UCSD-AML1 (cell line): Measurements from ENCODE around the gene CCNA2.

Source experiments
- DNase-seq: peaks from one replicate; lab custom pipeline; 2025; ENCODE audit not compliant: unreplicated experiment; lab: John Stamatoyannopoulos, UW

CCNA2 gene

DNA sequence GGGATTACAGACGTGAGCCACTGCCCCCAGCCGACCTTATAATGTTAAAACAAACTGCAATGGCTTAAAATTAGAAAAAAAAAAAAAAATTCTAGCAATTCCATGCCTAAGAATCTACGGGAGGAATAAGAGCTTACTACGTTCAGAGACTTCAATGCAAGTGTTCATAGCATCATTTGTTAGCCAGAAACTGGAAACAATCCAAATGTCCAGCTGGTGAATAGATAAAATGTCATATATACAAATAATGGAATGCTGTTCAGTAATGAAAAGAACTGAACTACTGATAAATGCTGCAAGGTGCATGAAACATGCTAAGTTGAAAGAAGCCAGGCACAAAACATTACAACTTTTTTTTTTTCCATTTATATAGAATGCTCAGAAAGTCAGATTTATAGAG, 17.3 kb downstream of the CCNA2 start:
- DNase-seq: no peak

DNA sequence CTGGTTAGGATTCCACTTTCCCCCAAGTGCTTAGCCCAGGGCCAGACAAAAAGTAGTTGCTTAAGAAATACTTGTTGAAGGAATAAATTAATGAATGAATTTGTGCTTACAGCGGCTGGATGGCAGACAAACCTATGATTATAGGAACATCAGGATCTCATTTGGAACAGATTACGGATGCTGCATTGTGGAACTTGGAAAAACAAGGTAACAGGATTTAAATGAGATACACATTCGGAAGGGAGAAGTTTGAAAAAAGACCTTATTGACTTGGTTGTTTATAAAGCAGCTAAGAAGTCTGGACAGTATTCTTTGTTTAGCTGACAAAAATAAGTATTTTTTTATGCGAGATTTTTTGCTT, 22.0 kb downstream of the CCNA2 start:
- DNase-seq: no peak

DNA sequence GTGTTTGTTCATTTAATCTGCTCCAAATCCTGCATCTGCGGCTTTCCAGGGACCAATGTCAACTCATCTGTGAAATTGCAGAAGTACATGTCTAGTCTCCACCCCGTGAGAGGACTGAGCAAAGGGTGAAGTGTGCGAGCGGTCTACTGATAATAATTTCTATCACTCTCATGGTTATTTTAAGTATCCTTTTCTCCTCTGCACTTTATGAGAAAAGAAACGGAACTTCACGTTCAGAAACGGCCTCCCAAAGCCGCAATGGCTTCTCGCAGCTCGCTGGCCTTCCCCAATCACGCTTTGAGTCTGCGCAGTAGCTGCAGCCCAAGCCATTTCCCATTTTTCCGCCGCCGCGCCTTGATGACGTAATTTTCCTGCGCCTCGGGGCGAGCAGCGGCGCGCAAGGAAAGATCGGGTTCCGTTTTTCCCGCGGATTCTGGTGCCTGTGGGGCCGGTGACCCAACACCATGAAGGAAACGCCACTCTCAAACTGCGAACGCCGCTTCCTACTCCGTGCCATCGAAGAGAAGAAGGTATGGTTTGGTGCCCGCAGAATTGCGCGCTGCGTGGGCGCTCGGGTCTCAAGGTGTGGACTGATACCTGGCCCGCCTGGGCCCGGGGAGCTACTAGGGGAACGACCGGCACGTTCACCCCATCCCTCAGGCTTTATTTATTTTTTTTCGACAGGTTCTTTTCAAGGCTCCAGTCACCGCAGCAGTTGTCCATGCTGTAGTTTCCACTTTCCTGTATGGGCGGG, 22.5 kb downstream of the CCNA2 start, which contains the start of gene EXOSC9:
Gene EXOSC9 (plus strand): TSS at position 363 of the 754 bp plus-strand sequence. CDS start 102 bp downstream, at position 465.
- DNase-seq: peak; percentile 93

DNA sequence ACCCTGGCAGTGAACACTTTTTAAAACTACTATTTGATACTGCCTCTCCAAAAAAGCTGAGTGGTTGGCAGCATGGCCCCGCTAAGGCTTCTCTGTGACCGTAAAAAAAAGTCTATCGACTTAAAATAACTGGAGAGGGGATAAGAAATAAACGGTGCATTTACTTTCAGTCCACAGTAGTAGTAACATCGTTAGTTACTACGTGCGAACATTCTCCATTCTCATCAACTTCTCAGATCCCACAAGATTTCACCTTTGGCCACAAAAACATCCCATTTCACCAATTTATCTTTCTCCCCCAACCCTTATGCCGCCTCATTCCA, 23.1 kb downstream of the CCNA2 start:
- DNase-seq: no peak

DNA sequence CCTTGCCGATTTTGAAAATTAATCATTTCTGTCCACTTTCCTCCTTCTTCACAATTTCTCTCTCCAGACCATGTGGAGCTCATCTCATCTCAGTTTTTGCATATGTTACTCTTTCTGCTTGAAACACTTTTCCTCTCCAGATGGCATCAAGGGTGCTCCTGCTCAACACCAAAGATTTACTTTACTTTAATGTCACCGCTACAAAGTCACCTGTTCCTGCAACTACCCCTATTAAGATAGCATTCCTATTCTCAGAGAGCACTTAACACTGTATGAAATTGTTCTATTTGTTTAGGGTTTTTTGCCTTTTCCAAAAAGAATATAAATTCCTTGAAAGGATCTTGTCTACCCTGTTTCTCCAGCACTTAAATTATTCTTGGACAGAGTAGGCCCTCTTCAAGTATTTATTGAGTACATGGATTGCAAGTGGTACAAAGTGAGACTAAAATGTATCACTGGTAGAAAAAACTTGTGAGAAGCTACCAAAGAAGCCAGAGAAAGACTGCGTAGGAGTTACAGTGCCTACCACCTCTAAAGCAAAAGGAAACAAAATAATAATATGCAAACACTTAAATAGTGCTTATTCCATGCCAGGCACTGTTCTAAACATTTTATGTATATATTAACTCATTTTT, 23.7 kb downstream of the CCNA2 start:
- no peak for DNase-seq

DNA sequence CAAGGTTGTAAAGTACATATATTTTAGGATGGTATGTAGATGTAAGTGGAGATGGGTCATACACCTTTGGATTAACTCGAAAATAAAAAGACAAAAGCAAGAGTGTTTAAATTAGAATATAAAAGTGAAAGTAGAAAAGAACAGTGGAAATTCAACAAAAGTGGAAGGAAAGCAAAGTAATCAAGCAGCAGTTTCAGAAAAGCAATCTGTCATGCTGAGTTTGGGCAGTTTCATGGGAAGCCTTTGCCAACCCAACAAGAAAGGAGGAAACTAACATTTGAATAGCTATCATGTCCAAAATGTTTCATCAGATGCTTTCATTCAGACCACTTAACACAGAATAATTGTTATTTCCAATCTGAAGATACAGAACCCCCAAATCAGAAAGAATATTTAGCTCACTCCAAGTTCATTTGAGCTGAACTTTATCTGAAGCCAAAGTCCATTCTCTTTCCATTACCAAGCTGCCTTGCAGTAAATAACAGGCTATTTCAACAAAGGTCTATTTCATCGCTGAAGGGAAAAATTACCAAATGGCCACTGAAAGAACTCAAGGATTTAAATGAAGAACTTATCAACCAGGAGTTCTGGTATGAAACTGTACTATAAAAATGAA, 24.4 kb downstream of the CCNA2 start:
- no peak for DNase-seq

DNA sequence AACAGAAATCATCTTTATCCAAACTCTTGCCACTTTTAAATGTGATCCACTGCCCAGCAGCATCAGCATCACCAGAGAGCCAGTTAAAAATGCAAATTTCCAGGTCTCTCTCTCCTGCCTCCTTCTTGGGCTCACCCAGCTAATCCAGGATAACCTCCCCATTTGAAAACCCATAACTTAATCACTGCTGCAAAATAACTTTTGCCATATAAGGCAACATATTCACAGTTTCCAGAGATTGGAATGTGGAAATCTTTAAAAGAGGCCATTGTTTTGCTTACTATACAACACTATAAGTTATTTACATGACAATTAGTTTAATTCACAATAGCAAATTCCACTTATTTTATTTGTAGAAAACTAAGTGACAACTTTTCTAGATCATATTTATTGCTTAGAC, 27.4 kb downstream of the CCNA2 start:
- no peak for DNase-seq

DNA sequence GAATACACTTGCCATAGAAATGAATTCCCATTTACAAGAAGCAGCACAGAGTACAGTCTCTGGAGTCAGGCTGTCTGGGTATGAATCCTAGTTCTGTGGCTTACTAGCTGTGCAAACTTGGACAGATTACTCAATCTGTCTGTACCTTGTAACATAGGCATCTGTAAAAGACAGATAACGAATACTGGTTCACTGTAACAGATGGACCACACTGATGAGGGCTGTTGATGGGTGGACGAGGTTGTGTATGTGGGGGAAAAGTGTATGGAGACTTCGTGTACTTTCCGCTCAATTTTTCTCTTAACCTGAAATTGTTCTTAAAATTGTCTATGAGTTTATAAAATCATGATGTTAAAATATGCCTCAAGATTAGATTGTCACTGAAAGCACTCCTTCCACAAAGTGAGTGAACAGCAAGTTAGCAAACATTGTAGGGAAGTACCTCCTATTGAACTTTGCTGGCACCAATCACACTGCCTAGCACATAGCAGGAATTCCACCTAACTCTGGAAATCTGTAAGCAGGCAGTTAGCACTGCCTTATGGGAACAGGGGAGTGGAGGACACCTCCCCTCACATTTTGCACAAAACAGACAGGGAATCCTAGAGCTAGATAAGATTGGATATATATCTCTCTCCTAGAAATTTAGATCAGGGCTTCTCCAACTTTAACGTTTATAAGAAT, 29.0 kb downstream of the CCNA2 start:
- no peak for DNase-seq

DNA sequence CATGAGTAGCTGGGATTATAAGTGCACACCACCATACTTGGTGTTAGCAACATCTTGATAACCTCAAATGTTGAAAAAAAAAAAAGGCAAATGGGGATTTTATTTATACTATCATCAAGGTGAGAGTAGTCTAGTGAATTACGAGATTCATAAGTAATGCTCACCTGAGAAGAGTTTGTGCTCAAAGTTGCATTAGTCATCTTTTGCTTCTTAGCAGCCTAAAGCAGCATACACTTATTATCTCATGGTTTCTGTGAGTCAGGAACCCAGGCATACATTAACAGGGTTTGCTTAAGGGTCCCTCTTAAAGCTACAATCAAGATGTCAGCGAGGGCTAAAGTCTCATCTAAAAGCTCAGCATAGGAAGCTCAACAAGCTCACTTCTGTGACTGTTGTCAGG, 30.7 kb downstream of the CCNA2 start:
- DNase-seq: no peak

DNA sequence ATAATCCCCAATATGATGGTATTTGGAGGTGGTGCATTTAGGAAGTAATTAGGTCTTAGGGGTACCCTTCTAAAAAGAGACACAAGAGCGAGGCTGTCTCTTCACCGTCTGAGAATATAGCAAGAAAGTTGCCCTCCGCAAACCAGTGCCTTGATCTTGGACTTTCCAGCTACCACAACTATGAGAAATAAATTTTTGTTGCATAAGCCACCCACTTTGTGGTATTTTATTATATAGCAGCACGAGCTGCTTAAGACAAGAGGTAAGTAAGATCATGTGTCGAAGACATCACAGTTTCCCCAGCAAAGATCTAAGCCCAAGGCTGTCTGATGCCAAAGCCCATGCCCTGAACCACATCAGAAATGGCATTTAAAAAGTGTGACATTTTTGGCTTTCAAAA, 32.2 kb downstream of the CCNA2 start:
- no peak for DNase-seq

DNA sequence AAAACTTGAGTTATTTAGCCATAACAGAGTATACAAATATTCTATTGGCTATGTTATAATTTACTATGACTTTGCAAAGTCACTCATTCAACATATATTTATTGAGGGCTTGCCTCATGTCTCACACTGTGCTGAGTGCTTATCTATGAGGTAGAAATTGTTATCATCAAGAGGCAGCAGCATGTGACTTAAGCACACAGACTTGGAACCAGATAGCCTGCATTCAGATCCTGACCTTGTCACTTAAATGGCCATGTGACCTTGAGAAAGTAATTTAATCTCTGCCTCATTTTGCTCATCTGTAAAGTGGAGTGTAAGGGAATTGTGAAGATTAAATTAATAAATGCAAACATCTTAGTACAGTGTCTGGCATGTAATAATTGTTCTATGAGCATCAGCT, 32.7 kb downstream of the CCNA2 start:
- DNase-seq: no peak

DNA sequence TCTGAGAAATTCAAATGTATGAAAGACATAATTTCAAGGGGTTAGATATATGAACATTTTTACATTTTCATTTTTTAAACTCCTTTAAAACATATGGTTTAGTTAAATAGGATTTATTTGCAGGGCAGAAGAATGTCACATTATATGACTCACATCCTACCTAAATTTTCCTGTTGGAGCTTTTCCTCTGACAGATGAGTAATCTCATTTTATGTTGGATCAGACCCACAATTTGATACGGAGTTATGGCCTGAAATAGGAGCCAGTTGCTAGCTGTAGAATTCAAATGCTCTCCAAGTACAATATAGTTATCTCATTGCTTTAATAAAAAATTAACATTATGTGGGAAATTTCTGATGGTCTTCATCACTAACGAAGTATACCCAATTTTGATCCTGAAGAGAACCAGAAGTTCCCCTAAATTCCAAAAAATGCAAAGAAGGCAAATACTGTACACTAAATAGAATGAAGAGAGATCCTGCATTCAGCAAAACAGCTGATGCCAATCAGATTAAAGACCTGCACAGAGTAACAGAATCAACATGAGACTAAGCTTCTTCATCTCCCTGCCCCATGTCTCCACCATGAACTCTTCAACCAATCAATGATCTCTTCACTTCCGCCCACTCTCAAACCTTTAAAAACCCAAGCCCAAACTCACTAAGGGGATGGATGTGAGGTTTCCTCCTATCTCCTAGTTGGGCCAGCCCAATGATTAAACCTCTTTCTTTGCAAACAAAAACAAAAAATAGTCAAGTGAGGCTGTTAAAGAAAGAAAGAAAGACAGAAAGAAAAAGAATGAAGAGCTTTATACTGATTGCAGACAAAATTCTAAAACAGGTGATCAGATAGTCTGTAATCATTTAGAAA, 33.5 kb downstream of the CCNA2 start:
- DNase-seq: no peak

DNA sequence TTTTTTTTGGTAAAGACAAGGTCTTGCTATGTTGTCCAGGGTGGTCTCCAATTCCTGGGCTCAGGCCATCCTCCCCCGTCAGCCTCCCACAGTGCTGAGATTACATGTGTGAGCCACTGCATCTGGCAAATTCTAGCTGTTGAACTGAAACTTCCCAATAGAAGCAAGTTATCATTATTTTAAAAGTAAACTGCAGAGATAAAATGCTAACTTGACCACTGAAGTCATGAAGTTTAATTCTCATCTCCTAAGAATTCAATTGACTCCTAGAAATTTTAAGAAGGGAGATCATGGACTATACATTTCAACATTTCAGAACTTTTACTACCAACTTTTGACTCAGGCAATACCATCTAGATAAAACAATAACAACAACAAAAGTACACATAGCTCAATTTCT, 34.2 kb downstream of the CCNA2 start:
- DNase-seq: no peak

DNA sequence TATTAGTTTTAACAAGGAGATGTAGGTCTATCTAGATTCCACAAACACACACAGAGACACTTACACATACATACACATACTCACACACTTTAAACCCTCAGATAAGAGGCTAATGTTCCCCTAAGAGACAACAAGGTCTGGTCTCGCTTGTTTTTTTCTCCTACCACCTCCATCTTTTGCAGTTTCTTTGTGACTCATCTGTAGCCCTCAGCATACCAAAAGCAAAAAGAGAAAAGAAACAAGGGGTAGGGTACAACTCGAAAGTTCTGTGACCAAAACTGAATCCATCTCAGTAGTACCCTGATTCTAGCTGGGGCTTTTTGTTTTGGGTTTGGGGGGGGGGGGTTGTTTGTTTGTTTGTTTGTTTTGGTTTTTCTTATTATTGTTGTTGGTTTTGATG, 34.8 kb downstream of the CCNA2 start:
- no peak for DNase-seq

DNA sequence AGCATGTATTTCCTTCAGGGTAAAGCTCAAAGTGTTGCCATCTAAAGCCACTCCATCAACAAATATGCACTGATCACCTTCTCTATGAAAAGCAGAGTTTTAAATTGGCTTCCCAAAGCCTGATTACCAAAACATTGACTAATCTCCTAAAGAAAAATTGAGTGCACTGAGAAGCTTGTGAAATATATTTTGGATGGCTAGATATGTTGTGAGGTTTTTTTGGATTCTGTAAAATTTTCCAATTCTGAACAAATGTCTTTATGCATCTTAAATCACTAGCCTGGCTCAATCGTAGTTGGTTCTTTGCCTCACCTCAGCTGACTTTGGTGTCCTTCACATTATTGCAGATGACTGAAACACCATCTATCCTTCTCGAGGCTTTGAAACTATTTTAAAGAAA, 37.5 kb downstream of the CCNA2 start:
- no peak for DNase-seq

DNA sequence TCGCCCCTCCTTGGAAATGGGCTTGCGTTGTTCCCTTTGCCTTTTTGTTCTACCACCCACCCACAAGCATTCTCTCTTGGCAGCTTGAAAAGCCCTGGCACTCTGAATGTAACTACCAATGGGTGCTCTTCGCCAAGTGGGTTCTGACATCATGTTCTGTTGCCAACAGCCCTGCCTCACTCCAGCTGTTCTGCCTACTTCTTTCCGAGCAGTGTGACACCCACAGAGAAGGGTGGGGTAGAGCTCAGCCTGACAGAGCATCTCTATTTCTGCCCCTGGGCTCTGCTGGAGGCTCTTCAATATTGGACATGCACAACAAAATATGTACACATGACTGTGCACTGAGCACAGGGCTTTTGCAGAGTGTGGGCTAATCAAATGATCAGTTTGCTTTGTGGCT, 38.2 kb downstream of the CCNA2 start:
- no peak for DNase-seq

DNA sequence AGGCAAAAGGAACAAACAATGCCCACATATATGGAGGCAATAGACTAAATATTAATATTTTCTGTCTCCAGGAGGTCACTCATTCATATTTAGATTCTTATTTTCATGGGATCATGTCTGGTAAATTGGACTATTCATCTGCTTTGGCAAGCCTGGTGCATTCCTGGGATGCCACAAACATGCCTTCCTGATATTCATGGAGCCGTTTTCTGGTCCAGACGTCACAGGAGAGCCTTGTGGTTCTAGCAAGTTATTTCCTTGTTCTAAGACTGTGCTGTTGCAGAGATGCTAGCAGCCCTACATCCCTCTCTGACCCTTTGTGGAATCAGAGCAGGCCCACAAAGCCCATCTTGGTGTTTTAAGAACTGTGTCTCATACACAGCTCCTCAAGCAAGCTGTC, 38.7 kb downstream of the CCNA2 start:
- DNase-seq: no peak

DNA sequence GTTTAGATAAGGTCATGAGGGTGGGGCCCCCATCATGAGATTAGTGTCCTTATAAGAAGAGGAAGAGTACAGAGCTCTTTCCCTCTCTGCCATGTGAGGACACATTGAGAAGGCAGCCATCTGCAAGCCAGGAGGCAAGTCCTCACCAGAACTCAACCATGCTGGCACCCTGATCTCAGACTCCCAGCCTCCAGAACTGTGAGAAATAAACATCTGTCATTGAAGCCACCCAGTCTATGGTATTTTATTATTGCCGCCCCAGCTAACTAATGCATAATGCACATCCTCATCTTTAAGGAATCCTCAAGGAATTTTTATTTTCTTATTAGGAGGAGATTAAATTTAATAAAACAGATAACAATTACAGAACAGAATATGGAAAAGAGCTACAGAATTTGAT, 39.3 kb downstream of the CCNA2 start:
- no peak for DNase-seq

DNA sequence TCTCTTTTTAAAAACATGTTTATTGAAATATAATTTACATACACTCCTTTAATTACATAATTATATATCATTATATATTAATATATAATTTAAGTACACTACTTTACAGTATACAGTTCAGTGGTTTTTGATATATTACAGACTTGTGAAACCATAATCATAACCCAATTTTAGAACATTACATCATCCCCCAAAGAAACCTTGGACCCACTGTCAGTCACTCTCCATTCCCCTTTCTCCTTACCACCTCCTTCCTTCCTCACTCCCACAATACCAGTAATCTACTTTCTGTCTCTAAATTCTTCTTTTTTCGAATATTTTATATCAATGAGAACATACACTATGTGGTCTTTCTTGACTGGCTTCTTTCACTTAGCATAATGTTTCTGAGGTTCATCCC, 40.5 kb downstream of the CCNA2 start:
- no peak for DNase-seq

DNA sequence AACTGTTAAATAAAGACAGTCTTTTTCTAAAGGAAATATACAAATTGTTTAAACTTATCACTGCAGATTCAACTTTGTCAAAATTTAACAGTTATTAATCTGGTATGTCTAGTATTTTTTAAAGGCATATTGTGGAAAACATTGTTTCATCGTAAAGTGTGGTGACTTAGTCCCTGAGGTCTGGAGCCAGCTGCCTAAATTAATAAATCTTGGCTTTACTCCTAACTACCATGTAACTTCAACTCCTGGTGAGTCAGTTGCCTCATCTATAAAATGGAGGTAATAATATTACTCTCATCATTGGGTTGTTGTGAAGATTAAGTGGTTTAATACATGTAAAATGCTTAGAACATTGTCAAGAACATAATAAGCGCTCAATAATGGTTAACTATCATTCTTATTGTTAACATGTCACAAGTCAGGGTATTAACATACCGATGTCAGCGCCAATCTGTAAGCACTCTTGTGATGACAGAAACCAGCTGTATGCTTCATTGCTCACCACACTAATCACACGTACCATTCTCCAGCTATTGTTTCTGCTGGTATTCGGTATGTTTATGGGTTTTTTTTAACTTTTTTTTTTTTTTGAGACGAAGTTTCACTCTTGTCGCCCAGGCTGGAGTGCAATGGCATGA, 44.6 kb downstream of the CCNA2 start:
- no peak for DNase-seq

DNA sequence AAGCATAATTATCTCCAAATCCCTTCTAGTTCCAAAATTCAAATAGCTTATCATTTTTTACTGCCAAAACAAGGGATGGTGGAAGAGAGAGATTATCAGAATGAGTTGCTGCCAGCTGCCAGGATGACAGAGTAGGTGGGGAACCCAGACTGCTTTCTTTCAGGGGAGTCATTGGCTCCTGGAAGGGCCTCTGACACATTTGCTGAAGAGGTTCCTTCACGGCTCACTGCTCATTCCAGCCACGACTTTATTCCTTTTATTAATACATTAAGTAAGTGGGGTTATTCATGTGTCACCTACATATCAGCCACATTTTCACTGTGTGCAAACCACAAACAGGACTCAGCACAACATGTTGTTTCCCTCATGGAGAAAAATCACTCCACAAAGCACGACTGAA, 46.1 kb downstream of the CCNA2 start:
- no peak for DNase-seq
